ENCODE results near the gene ERCC1.

ERCC1 gene

GRCh38 chr19:45362291-45362690 lies 61.4 kb downstream of the ERCC1 start:
- Histone ChIP-seq H3K4me1 (ENCODE audit: control insufficient read depth, insufficient read depth, low read length, poor library complexity, severe bottlenecking) (no peaks in the 10 kb centered on the region), H3K36me3 (ENCODE audit: control insufficient read depth, insufficient read depth, low read length) (peaks cover 77% of the 10 kb centered on the region), H3K4me3 (ENCODE audit: extremely low read depth, insufficient read depth, low read length, poor library complexity, severe bottlenecking) (no peak overlapping the region), H3K9me3 (ENCODE audit: control insufficient read depth, low read length) (no peaks in the 10 kb centered on the region), H3K27ac (ENCODE audit: low read depth, low read length, severe bottlenecking) (no peak overlapping the region)
- WGBS, 2 experiments (ENCODE audit: insufficient coverage in 2 of 2) = 90 to 91% methylated on average over 16 of the region's 16 CpGs

- H3K27ac ChIP-seq (ENCODE audit: low read depth, low read length, severe bottlenecking) = no peak overlapping the region
- H3K36me3 ChIP-seq (ENCODE audit: control insufficient read depth, insufficient read depth, low read length) = peaks cover 80% of the 10 kb centered on the region
- WGBS, 2 experiments (ENCODE audit: insufficient coverage in 2 of 2) = 96% methylated on average over 14 of the region's 14 CpGs
- H3K4me1 ChIP-seq (ENCODE audit: control insufficient read depth, insufficient read depth, low read length, poor library complexity, severe bottlenecking) = no peaks in the 10 kb centered on the region
- no peak overlapping the region for H3K4me3 ChIP-seq (ENCODE audit: extremely low read depth, insufficient read depth, low read length, poor library complexity, severe bottlenecking)
- no peaks in the 10 kb centered on the region for H3K9me3 ChIP-seq (ENCODE audit: control insufficient read depth, low read length)
Observed at GRCh38 chr19:45361608-45362007, 62.1 kb downstream of the ERCC1 start.

GRCh38 chr19:45358213-45358792 lies 65.4 kb downstream of the ERCC1 start:
- H3K9me3 ChIP-seq (ENCODE audit: control insufficient read depth, low read length) = no peaks in the 10 kb centered on the region
- WGBS, 2 experiments (ENCODE audit: insufficient coverage in 2 of 2) = 94% methylated on average over 10 to 11 of the region's 12 CpGs
- H3K4me1 ChIP-seq (ENCODE audit: control insufficient read depth, insufficient read depth, low read length, poor library complexity, severe bottlenecking) = no peaks in the 10 kb centered on the region
- H3K4me3 ChIP-seq (ENCODE audit: extremely low read depth, insufficient read depth, low read length, poor library complexity, severe bottlenecking) = no peak overlapping the region
- peaks cover 79% of the 10 kb centered on the region for H3K36me3 ChIP-seq (ENCODE audit: control insufficient read depth, insufficient read depth, low read length)
- no peak overlapping the region for H3K27ac ChIP-seq (ENCODE audit: low read depth, low read length, severe bottlenecking)

- no peak overlapping the region for H3K27ac ChIP-seq (ENCODE audit: low read depth, low read length, severe bottlenecking)
- H3K36me3 ChIP-seq (ENCODE audit: control insufficient read depth, insufficient read depth, low read length) = peaks cover 79% of the 10 kb centered on the region
- no peaks in the 10 kb centered on the region for H3K9me3 ChIP-seq (ENCODE audit: control insufficient read depth, low read length)
- no peak overlapping the region for H3K4me3 ChIP-seq (ENCODE audit: extremely low read depth, insufficient read depth, low read length, poor library complexity, severe bottlenecking)
- 97 to 100% methylated on average over 5 to 6 of the region's 11 CpGs for WGBS, 2 experiments (ENCODE audit: insufficient coverage in 2 of 2)
- H3K4me1 ChIP-seq (ENCODE audit: control insufficient read depth, insufficient read depth, low read length, poor library complexity, severe bottlenecking) = no peaks in the 10 kb centered on the region
Observed at GRCh38 chr19:45357445-45357783, 66.3 kb downstream of the ERCC1 start.
